SHP77 treated with DMSO at 0.1 percent for 48 hours (cell line): ENCODE data around the gene ZNF891.

Experiments used
- DNase-seq: peaks from one replicate; lab custom pipeline; 2025; lab: John Stamatoyannopoulos, UW

Gene ZNF891

GRCh38 chr12:133061954-133062353, 68.1 kb downstream of the ZNF891 start:
- DNase-seq: no peak

GRCh38 chr12:133058203-133059113, 71.6 kb downstream of the ZNF891 start:
- DNase-seq: no peak

- no peak for DNase-seq
Measured at GRCh38 chr12:133057446-133057845, 72.6 kb downstream of the ZNF891 start.
